ENCODE data around the gene IL36G.
A peak's percentile ranks its signal among the peaks of the same experiment; 100 is the strongest.
"Not testable (repeated sequence)": the region's sequence is repeated elsewhere in the genome, so short reads cannot be mapped to it uniquely, and the experiment has no call there.

IL36G gene

DNA sequence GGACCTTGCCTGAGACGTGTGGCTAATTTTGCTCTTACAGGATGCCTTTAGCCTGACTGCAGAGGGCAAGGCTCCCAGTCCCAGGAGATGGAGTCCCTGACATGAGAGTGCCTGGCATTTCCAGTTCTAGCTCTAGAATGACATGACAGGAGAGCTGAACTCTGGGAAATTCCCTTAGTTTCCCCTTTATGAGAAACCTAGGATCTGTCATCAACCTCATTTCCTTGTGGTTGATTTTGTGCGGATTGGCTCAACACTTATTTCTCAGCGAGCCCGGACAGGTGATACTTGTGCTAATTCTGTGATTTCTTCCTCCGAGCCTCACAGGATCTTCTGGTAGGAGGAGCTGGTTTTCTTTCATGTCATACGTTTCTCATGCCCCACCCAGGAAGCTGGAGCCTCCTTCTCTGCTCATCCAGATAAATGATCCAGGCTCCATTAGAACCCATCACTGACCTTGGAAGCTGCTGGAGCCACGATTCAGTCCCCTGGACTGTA lies at the start of gene IL36G:
IL36G (plus strand) TSS at position 448 of the 498 bp plus-strand sequence. CDS start 633 bp downstream, outside the sequence.
- DNase-seq: no peak

DNA sequence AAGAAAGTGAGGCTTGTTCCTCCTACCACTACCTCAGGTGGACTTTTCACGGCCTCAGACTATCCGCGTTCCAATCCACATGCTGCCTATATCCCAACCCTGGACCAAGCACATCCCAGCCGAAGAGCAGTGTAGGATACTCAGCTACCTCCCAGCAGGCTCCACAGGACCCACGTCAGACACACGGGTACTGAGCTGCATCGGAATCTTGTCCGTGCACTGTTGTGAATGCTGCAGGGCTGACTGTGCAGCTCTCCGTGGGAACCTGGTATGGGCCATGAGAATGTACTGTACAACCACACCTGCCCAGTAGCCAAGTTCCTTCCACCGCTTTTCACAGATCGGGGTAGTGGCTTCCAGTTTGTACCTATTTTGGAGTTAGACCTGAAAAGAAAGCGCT lies 44.5 kb upstream of the IL36G start:
- DNase-seq: no peak

DNA sequence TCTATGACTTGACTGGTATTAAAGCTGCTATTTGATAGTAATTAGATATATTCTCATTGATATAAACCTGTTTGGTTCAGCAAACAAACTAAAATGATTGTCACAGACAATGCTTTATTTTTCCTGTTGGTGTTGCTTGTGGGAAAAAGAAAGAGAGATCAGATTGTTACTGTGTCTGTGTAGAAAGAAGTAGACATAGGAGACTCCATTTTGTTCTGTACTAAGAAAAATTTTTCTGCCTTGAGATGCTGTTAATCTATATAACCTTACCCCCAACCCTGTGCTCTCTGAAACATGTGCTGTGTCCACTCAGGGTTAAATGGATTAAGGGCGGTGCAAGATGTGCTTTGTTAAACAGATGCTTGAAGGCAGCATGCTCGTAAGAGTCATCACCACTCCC lies 43.7 kb upstream of the IL36G start:
- not testable (repeated sequence) for DNase-seq

DNA sequence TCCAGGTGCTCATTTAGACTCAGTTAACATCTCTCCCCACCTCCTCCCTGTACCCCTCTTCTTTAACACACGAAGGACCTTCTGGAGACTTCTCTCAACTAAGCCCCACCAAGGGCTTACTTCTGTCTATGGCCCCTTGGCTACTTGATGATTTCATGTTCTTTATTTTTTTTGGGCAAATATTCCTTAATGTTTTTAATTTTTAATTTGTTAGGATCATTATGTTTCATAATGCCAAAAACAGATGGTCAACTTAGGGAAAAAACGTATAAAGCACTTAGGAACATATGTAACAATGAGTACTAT lies 40.9 kb upstream of the IL36G start:
- no peak for DNase-seq

DNA sequence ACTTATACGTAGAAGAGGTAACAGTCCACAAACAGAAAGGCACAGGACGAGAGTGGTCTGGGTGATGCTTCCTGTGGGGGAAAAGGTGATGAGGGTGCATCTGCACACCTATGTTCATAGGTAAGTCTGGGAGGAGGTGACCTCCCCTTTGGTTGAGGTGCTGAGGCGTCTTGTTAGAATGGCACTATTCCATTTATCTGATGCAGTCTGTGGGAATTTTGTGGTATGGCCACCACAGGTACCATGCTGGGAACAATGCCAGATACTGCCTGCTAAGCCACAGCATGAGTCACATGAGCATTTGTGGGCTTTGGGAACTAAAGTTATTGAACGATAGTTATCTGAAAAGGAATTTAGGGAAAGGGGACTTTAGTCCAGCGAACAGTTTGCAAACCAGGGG lies 38.9 kb upstream of the IL36G start:
- DNase-seq: no peak

DNA sequence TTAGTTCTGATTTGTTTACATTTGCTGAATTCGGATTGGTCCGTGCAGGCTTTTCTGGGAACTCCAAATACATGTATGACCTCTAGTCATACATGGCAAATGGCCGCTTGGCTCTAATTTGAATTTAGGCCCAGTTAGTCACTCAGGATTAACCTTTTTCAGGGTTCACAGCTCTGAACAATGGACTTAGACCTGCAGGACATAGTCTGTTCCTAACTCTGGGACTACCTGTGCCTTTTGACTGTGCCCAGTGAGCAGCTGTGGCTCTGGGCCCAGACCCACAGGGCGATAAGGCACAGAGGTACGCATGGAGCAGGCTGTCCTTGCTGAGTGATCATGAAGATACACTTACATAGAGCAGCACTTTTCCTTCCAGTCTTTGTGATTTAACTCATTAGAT lies 38.4 kb upstream of the IL36G start:
- no peak for DNase-seq

DNA sequence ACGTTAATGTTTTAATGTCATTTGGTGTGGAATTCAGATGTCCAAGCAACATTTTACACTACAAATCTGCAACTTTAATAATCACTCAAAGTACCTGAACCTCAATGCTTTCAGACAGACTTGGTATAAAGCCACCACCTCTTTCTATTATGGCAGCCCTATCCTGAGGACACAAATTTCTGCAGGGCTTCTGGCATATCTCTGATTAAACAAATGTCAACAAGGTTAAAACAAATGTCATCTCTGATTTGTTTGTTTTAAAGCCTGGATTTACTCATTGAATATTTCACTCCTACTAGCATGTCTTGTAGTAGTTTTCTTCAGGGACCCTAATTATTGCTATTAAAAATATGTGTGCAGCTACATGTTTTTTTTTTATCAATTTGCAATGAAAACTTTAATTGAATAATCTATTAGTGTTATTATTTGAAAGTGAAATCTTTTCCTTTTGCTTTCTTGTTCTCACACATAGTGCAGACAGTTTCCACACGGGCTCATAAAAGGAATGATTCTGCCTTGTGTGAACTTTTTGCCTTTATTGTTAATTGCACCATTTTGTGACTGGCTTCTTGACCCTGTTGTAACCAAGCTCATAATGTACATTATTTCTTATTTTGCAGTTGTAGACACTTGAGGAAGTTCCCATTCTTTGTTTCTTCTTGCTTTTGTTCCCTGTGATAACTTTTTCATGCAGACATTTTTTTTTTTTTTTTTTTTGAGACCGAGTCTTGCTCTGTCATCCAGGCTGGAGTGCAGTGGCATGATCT lies 36.8 kb upstream of the IL36G start:
- DNase-seq: no peak

DNA sequence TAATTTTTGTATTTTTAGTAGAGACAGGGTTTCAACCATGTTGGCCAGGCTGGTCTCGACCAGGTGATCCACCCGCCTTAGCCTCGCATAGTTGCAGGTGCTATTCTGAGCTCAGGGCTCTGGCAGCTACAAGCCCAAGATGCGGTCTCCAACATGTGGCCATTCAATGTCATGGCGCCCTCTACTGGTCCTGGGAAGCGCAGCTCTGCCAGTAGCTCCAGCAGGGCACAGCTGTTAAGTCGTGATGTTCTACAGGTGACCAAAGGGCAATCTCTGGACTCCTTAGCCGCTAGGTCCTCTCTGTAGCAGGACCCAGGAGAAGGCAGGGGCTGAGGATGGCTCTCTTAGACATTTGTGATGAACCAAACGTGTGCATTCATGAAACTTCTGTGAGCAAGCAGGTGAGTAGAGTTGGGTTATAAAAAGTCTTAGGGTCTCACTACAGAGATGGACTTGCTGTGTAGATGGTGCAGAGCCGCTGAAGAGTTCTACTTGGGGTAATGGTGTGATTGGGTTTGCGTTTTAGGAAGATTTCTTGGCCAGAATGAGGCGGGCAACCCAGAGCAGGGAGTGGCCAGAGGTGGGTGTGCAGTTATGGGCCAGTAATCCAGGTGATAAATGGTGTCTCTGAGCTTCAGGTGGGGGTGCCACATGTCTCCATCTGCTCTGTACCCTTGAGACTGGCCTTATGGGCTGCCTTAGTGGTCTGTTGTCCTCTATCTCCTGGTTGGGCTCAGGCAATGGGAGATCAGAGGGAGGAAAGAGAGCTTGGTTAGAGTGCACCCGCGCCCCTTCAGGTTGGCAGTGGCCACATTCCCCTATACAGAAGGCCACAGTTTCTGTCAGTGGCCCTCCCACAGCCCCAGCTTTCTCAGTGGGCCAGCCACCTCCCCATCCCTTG lies 35.8 kb upstream of the IL36G start:
- peak; percentile 59 for DNase-seq

DNA sequence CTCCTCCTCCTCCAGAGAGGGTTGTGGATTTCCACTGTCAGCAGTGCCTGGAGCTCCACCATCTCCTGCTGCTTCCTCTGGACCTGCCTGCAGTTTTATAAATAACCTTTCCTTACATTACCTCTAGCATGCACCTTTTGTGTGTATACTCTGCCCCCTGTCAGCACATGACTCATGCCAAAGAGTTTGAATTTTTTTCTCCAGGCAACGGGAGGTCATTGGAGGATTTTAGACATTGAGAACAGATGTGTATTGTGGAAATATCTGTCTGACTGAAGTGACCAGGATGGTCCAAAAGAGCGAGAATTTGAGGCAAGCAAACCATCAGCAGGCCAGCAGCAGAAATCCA lies 35.2 kb upstream of the IL36G start:
- peak; percentile 7 for DNase-seq

DNA sequence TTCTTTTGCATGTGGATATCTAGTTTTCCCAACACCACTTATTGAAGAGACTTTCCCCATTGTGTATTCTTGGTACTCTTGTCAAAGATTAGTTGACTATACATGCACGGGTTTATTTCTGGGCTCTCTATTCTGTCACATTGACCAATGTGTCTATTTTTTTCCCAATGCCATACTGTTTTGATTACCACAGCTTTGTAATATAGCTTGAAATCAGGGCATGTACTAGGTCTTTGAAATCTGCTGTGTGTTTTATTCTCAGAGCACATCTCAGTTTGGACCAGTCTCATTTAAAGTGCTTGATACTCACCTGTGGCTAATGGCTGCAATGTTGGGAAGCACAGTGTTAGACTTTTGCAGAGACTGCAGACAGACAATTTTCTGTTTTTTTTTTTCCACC lies 32.8 kb upstream of the IL36G start:
- no peak for DNase-seq

DNA sequence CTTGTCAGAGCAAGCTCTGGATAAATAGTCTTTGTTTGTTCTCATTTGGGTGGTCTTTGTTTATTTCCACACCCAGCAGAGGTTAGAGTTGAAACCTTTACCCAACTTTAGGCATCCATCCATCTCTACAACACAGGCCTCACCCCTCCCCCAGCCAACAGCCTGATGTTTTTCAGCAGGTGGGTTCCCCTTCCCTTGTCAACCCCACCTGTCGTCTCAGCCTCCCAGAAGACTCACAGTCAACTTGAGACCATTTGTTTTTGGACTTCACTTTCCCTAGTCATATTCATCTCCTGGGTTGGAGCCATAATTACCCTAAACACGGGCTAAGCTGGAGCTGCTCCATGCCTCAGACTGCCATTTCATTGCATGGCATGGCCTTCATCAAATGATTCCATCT lies 31.7 kb upstream of the IL36G start:
- DNase-seq: no peak

DNA sequence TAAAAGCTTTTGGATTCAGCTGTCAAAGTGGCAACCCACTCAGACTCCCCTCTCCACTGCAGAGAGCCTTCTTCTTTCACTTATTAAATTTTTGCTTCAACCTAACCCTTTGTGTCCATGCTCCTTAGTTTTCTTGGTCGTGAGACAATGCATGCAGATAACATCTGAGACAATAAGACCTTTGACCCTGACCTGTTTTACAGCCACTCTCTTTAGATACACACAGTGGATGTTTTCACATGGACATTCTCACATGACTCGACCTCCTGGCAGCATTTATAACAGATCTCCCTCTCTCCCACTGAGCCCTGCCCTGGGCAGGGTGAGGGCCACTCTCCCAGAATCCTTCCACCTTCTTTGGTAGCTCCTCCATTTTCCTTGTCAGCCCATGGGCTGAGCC lies 30.4 kb upstream of the IL36G start:
- no peak for DNase-seq

DNA sequence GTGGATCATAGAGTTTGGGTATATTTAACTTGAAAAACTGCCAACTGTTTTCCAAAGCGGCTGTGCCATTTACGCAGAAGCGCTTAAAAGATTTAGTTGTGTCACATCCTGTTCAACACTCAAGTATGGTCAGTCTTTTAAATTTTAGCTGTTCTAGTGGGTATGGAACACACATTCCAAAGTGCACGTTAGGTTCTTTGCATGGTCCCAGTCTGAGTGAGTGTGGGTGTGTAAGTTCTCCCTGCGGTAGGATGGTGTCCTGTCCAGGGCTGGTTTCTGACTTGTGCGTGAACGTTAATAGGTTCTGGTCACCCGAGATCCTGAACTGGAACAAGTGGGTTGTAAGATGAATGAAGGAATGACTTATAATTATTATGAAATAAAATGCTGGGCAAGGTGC lies 28.4 kb upstream of the IL36G start:
- no peak for DNase-seq

DNA sequence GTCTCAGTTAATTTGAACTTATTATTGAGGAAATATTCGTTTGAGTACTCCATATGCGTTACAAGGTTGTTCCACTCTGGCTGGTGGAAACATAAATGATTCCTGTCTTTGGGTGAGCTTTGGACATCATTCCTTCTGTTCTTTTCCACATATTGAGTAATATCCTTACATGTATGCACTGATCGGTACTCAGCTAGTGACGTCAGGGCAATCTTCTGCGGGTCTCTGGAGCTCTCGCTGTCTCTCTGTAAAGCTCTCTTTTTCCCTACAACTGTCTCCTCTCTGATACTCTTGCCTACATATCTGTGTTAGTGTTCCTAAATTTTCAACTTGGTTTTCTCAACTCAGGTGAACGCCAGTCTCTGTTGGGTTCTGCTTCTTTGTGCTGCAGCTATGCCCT lies 23.4 kb upstream of the IL36G start:
- no peak for DNase-seq

DNA sequence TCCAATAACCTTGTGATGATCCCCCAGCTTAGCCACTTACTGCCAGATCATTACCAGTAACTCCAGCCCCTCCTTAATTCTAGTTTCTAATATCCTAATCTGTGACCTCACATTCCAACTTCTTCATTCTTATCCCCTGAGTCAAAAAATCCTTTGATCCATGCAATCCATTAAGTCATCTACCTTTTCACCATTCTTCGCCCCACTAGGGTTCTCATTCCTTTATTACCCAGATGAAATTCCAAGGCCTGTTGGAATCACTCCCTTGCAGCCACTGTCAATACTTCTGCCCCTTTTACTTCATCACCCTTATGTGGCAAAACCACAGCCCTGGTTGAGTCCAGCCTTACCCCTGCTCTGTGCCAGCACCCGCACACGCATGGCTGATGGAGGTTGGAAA lies 20.3 kb upstream of the IL36G start:
- no peak for DNase-seq

DNA sequence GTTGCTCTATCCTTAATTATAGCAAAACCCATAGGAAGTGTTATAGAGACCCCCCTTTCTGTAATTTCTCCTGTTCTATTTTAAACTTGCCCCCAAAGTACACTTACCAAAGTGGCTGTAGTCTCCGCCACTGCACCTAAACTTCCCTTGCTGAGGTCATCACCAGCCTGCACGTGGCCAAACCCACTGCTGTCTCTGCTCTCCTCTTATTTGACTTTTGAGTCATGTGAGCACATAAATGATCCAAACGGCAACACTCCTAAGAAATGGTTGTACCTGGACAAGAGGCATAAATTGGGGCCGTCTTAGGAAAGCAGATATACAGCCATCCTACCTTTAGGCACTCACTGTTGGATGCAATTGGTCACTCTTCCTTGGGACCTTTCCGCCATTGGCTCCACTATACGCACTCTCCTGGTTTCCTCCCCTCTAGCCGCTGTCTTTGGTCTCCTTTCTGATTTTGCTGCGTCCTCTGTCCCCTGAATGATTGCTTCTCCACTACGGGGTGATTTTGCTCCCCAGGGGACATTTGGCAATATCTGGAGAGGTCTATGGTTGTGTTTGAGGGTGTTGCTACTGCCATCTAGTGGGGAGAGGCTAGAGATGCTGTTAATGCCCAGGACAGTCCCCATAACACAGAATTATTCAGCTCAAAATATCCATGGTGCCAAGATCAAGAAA lies 19.2 kb upstream of the IL36G start:
- peak; percentile 43 for DNase-seq

DNA sequence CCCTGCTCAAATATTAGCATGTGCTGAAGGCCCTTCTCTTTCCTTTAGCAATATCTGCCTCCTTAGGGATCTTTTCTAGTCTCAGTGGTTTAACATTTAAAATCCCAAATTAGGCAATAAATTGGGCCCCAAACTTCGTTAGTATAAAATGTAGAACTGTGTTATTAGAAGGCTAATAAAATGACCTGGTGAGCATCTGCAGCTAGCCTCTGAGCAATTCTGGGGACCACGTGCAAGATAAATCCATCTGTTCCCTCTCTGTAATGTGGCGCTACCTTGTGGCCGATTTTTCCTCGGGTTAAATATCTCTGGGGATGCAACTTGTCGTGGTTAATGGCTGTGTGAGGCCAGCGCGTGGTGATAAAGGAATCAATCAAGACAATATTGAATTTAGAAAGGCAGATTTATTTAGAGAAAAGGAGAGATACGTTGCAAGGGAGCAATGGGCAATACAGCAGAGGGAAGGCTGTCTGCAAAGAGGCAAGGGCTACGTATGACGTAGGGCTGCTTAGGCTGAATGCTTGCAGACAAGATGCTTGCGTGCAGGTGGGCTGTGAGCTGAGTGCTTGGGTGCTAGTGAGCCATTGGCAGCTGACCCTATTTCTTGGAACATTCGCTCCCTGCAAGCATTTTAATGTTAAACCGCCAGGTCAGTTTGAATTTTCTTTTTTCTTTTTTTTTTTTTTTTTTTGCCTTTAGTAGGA lies 18.5 kb upstream of the IL36G start:
- no peak for DNase-seq

DNA sequence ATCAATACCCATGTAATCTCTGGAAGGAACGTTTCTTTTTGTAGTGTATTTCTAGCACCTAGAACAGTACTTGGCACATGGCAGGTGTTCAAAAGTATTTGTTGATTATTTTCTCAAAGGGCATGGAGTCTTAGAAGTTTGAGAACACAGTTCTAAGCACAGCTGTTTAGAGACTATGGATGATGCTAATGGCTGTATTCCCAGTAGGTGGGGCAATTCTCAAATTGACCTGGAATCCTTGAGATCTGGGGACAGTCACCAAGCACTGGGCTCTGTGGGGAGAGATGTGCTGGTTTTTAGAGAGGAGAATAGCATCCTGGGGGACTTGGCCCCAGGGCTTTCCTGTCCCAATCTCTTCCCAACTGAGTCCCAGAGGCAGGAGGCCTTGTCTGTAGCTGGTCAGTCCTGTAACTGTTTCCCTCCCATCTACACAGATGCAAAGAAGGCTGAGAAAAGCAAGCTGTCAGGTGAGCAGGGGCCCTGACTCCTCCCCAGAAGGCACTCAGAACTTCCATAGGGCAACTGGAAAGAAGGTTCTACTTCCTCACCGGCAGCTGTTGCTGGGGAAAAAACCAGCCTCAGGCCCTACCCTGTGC lies 17.5 kb upstream of the IL36G start:
- DNase-seq: no peak

DNA sequence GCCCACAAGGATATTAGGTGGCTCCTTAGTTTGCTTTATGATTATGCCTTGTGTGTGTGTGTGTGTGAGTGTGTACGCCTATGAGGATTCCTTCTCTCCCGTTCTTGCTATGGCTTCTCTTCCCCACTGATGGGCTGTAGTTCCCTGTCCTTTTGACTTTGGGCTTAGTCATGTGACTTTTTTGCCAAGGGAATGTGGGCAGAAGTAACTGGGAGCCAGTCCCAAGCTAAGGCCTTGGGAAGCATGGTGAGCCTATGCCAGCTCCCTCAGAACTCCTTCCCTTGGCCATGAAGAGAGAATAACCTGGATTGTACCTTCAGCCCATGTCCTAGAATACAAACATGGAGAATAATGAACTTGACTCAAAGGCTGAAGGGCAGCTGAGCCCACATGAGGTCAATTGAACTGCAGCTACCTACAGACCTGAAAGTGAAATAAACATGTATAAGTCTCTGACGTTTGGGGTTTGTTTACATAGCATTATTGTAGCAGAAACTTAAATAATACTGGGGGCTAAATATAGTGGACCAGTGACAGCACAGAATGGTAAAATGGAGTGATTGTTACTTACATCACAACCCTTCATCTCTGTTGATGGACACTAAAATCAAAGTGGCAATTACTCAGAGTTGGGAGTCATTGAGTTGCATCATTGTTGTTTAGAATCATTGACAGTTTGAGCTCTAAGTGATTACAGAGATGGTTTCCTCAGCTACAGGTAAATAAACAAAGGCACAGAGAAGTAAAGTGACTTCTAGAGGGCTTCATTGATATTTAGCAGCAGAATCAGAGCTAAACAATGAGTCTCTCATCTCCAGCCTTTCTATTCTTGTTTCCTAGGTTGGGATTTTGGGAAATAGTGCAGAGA lies 15.3 kb upstream of the IL36G start:
- no peak for DNase-seq

DNA sequence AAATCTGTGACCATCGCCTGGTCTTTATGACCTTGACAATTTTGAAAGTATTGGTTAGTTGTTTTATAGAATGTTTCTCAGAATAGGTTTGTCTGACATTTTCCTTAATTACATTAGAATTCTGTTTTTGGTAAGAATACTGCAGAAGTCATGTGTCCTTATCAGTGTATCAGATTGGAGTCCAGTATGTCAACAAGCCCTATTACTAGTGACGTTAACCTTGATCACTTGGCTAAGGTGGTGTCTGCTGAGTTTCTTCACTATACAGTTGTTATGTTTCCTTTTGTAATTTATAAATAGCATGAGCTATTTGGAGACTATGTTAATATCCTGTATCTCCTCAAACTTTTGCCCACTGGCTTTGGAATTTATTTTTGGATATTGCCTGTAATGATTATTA lies 10.8 kb upstream of the IL36G start:
- no peak for DNase-seq

DNA sequence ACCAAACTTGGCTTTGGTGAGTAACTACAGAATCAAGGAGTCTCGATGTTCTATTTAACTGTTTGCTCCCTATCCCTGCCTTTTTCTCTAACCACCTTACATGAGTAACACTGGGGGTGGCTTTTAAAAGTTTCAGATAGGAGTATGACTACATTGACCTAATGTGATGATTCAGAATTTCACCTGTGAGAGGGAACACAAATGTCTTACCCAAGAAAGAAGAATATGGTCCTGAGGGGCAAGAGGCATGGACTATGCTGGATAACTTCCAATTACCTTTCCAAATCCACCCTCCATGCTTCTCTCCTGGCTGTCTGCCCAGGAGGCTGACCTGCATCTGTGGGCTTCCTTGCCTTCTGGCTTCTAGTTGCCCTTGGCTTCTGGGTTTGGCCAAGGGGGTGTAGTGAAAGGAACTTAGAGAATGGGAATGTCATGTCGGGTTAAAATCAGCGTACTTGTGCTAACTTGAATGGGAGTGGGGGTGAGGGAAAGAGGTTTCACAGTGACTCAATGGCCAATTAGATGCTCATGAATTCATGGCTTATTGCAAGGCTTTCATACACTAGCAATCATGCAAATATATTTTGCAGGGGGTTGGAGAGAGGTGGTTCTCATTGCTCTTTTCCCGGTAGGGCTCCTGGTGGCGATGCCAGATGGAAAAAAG lies 5.3 kb upstream of the IL36G start:
- no peak for DNase-seq
